HepG2 (cell line): ENCODE measurements around the gene RPS10. TPM values are rescaled to one million over a fixed set of nuclear protein-coding genes. Genes with fewer than 3 reads are reported as not detected.

ENCODE experiments used
- ATF7 ChIP-seq, 2 experiments: fragments of 450-650 bp in 1 of 2; sonication (generic) in 1 of 2; formaldehyde crosslinking in 1 of 2; IDR thresholded peaks; 2 replicates each; pipeline versions ENCODE4 v1.4.0 to v1.6.1; 2016 to 2020; ENCODE audit warnings: antibody characterized with exemption in 1 of 2, mild to moderate bottlenecking in 1 of 2, missing genetic modification reagents in 1 of 2
- FOXK1 ChIP-seq: sonication (generic); formaldehyde crosslinking; IDR thresholded peaks from 2 replicates; pipeline ENCODE4 v1.4.0; 2020; ENCODE audit warnings: low read depth, missing genetic modification reagents, borderline replicate concordance
- HNF1A ChIP-seq, 2 experiments: sonication (generic) in 1 of 2; formaldehyde crosslinking in 1 of 2; IDR thresholded peaks; 2 replicates each; pipeline versions ENCODE4 v1.4.0 to v1.6.1; 2016 to 2020; ENCODE audit warnings: borderline replicate concordance in 1 of 2, low read depth in 1 of 2, mild to moderate bottlenecking in 1 of 2, missing genetic modification reagents in 1 of 2
- KAT8 ChIP-seq: IDR thresholded peaks from 2 replicates; pipeline ENCODE4 v1.6.1; 2016; ENCODE audit warnings: missing genetic modification reagents, missing compliant biosample characterization
- MAZ ChIP-seq, 2 experiments: sonication (generic) in 1 of 2; formaldehyde crosslinking in 1 of 2; IDR thresholded peaks; 2 replicates each; pipeline versions ENCODE4 v1.5.0 to v1.6.1; 2012 to 2020; ENCODE audit warnings: low read depth in 2 of 2, mild to moderate bottlenecking in 2 of 2, borderline replicate concordance in 1 of 2, improper control_type of control experiment in 1 of 2, low read length in 1 of 2, missing genetic modification reagents in 1 of 2, moderate library complexity in 1 of 2
- NFYC ChIP-seq: IDR thresholded peaks from 2 replicates; pipeline ENCODE4 v1.6.1; 2016; ENCODE audit warnings: missing genetic modification reagents, missing compliant biosample characterization
- RERE ChIP-seq: IDR thresholded peaks from 2 replicates; pipeline ENCODE4 v1.6.1; 2016; ENCODE audit warnings: low read depth, missing genetic modification reagents, missing compliant biosample characterization
- RFXAP ChIP-seq: sonication (generic); formaldehyde crosslinking; IDR thresholded peaks from 2 replicates; pipeline ENCODE4 v1.4.0; 2020; ENCODE audit warnings: missing genetic modification reagents, borderline replicate concordance
- SSRP1 ChIP-seq: IDR thresholded peaks from 2 replicates; pipeline ENCODE4 v1.6.1; 2016; ENCODE audit warnings: control low read depth
- TCF7 ChIP-seq: sonication (generic); IDR thresholded peaks from 2 replicates; pipeline ENCODE4 v1.6.1; 2016; ENCODE audit warnings: antibody characterized with exemption, low read depth
- THAP8 ChIP-seq: sonication (generic); formaldehyde crosslinking; IDR thresholded peaks from 2 replicates; pipeline ENCODE4 v1.5.1; 2020; ENCODE audit warnings: missing genetic modification reagents, mild to moderate bottlenecking, borderline replicate concordance
- ZBTB49 ChIP-seq: sonication (generic); formaldehyde crosslinking; IDR thresholded peaks from 2 replicates; pipeline ENCODE4 v1.4.0; 2020; ENCODE audit warnings: missing genetic modification reagents, borderline replicate concordance
- ZBTB7B ChIP-seq: sonication (generic); formaldehyde crosslinking; IDR thresholded peaks from 2 replicates; pipeline ENCODE4 v1.4.0; 2020; ENCODE audit warnings: missing genetic modification reagents
- ZNF205 ChIP-seq: IDR thresholded peaks from 2 replicates; pipeline ENCODE4 v1.6.1; 2018; ENCODE audit warnings: missing biosample characterization, missing genetic modification reagents
- polyA plus RNA-seq, 8 experiments: library from polyadenylated mRNA; depleted of rRNA in 3 of 8; stranded (reverse) in 7 of 8; unstranded in 1 of 8; fragments of >200 nt; fragmentation: Illumina TruSeq in 4 of 8; extraction: Trizol in 4 of 8; gene quantifications; 2 replicates each; pipeline versions ENCODE4 v1.2.1 to v1.2.3, GENCODE V29; 2011 to 2016; ENCODE audit warnings: low read depth in 4 of 8, missing spikeins in 1 of 8, mixed read lengths in 1 of 8; ENCODE audit not compliant: insufficient read depth in 1 of 8
- total RNA-seq, 5 experiments: library from RNA; depleted of rRNA; stranded (reverse); fragments of >200 nt; fragmentation: Illumina TruSeq; extraction: Trizol; gene quantifications; 2 replicates each; pipeline ENCODE4 v1.2.3, GENCODE V29; 2016; ENCODE audit warnings: low read depth in 1 of 5

The RPS10 gene
- total and polyA plus RNA-seq, 2 of the 13 experiments (the other 11 are each of a cell fraction or from before 2014, with no cell fraction given): 2,909 to 4,648 TPM

GRCh38 chr6:34392497-34393190, 33.2 kb downstream of the RPS10 start, which contains the start of gene NUDT3 (continued):
- TF ChIP-seq RERE (CRISPR knock-in tag): 0 out of 2 replicates have a peak, but pooled peaks have one; percentile 11
- TF ChIP-seq ZBTB7B (CRISPR knock-in tag): peak; percentile 93
- TF ChIP-seq HNF1A (IDR thresholded peaks at IDR 0.05; ENCODE audit: low read depth): no peak
- peak; percentile 37; the same call in 1 of the 2 replicates for TF ChIP-seq HNF1A (CRISPR knock-in tag; IDR thresholded peaks at IDR 0.05; ENCODE audit: borderline replicate concordance)
- no peak for TF ChIP-seq SSRP1
- peak; percentile 89 for TF ChIP-seq KAT8 (CRISPR knock-in tag)
- peak; percentile 58; the same call in 1 of the 2 replicates for TF ChIP-seq MAZ (IDR thresholded peaks at IDR 0.05; ENCODE audit: borderline replicate concordance, low read depth, low read length)
- TF ChIP-seq MAZ (CRISPR knock-in tag; IDR thresholded peaks at IDR 0.05; ENCODE audit: low read depth): peak; percentile 93
- no peak for TF ChIP-seq ZBTB49 (CRISPR knock-in tag)
- TF ChIP-seq THAP8 (CRISPR knock-in tag): no peak; the same call in 1 of the 2 replicates
- peak; percentile 70 for TF ChIP-seq ZNF205 (CRISPR knock-in tag)
- no peak for TF ChIP-seq ATF7 (IDR thresholded peaks at IDR 0.05)
- TF ChIP-seq ATF7 (CRISPR knock-in tag; IDR thresholded peaks at IDR 0.05): no peak
- TF ChIP-seq FOXK1: peak; percentile 85; the same call in 1 of the 2 replicates
- peak; percentile 49; the same call in 1 of the 2 replicates for TF ChIP-seq RFXAP
- no peak for TF ChIP-seq TCF7
- TF ChIP-seq NFYC: peak; percentile 12; the same call in 1 of the 2 replicates
